Sigmoid colon (tissue), 4 donors: ENCODE measurements around the gene GPRC5D.

Experiments used
- CTCF ChIP-seq, 4 experiments: fragments of 450-650 bp in 3 of 4; fragments of 200-600 bp in 1 of 4; IDR thresholded peaks; one replicate each; pipeline ENCODE4 v1.5.1; 2016 to 2019; ENCODE audit warnings: antibody characterized with exemption in 4 of 4, mild to moderate bottlenecking in 3 of 4, moderate library complexity in 2 of 4
- EP300 ChIP-seq, 4 donors: sonication (generic); formaldehyde crosslinking; IDR thresholded peaks; one replicate each; pipeline ENCODE4 v1.6.1; 2017; ENCODE audit warnings: antibody characterized with exemption in 4 of 4
- POLR2A ChIP-seq, 2 donors: fragments of 450-650 bp; IDR thresholded peaks; one replicate each; pipeline ENCODE4 v1.6.1; 2016; ENCODE audit warnings: antibody characterized with exemption in 2 of 2, mild to moderate bottlenecking in 2 of 2, moderate library complexity in 2 of 2
- POLR2AphosphoS5 ChIP-seq, 4 donors: sonication (generic); formaldehyde crosslinking; IDR thresholded peaks; one replicate each; pipeline ENCODE4 v1.6.1; 2017; ENCODE audit warnings: antibody characterized with exemption in 4 of 4

- no peak for TF ChIP-seq CTCF (IDR thresholded peaks at IDR 0.05)
- TF ChIP-seq POLR2AphosphoS5 (IDR thresholded peaks at IDR 0.05) = no peak
- TF ChIP-seq POLR2A (IDR thresholded peaks at IDR 0.05) = no peak
- no peak for TF ChIP-seq EP300 (IDR thresholded peaks at IDR 0.05)
Measured at GRCh38 chr12:12936983-12937491, 14.9 kb downstream of the GPRC5D start.
